A204.1 (cell line): ENCODE data around the gene WDR1.

Source experiments
- FAIRE-seq: peaks from 2 replicates; lab custom pipeline; 2012; peaks lifted over from hg19 to GRCh38; lab: Jason Lieb, UNC

Gene WDR1, protein sequence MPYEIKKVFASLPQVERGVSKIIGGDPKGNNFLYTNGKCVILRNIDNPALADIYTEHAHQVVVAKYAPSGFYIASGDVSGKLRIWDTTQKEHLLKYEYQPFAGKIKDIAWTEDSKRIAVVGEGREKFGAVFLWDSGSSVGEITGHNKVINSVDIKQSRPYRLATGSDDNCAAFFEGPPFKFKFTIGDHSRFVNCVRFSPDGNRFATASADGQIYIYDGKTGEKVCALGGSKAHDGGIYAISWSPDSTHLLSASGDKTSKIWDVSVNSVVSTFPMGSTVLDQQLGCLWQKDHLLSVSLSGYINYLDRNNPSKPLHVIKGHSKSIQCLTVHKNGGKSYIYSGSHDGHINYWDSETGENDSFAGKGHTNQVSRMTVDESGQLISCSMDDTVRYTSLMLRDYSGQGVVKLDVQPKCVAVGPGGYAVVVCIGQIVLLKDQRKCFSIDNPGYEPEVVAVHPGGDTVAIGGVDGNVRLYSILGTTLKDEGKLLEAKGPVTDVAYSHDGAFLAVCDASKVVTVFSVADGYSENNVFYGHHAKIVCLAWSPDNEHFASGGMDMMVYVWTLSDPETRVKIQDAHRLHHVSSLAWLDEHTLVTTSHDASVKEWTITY

DNA sequence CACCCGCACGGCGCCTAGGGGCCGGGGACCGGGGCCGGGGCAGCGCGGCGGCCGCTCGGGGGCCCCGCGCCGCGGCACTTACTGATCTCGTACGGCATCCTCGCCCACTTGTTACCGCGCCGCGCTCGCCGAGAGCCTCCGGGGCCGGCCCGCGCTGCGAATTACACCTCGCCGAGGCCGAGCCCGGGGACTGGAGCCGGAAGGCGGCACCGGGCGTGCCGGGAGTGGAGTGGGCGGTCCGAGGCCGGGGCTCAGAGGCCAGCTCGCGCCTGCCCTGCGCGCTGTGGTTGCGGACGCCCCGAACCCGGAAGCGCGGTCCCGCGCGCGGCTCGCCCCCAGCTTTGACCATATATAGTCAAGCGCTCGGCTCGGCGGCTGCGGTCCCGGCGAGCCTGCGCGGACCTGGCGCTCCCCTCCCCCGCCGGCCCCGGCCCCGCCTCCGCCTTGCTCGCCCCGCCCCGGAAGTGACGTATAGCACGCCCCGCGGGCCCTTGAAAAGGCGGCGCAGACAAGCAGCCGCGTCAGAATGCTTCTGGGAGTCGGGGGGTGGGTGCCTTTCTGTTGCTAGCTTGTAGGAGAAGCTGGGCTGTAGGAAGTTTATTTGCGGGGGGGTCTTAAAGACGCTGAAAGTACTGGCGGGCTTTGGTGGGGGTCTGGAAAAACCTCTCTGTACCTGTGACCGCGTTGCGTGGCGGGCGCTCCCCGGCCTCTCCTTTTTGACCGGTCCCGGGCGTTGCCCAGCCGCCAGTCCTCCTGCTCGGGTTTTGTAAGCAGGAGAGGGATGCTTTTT, at the start of gene WDR1:
TSS of gene WDR1 (minus strand) at position 231 of the 790 bp plus-strand sequence. CDS start at position 98, 133 bp downstream.
- no peak for FAIRE-seq

DNA sequence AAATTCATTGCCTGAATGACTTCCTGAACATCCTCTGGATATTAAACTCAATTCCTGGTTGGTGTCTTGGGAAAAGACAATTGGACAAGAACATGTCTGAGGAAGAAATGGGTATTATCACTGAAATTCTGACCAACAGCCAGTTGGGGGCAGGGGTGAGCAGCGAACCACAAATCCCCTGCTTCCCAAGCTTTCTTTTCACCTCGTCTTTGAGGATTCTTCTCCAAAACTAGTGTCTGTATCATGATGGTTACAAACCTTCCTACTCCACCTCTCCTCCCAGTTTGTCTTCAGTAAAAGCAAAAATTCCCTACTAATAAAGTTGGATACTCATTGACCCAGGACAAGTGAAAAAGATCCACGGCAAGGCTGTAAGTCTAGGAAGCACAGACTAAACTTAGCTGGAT, 48.3 kb upstream of the WDR1 start:
- FAIRE-seq: no peak

DNA sequence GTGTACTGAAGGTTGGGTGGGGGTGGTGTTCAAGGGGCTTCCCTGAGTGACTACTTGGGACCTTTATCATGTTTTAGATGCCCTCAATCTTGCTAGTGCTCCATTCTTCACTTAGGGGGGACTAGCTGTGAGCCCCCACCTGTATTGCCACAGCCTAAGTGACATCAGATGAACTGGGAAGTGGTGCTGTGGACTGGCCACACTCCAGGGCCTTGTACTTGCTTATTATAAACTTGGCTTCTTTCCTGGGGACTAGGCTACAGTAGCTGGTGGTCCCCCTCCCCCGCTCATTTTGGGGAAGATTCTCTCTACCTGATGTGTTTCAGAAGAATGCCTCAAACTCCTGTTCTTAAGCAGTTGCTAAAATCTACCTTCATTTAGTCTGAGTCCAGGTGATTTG, 46.7 kb upstream of the WDR1 start:
- no peak for FAIRE-seq

DNA sequence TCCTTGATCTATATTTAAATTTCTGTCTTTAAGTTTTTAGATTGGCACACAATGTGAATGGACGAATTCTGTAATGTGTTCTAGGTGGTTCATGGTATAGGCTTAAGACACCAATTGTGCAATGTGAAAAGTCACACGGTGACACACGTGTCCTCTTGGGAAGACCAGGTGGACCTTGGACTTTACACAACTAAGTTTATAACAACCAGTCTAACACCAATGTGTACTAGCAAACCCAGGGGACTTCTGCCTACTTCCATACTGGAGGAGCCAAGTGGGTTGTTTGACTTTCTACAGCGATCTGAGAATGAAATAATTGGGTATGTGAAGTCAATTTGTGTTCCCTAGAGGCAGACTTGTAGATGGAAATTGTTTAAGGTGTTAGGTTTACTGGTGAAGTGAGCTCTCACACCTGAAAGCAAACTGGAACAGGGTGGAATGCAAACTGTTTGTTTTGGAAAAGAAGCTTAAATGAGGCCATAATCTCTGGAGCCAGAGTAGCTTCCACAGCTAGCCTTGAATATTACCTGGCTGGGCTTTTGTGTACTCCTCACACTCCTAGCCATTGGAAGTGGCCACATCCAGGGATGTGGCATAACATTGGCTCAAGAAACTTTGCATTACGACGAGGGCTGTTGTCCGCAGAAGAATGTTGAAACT, 45.9 kb upstream of the WDR1 start:
- FAIRE-seq: no peak

DNA sequence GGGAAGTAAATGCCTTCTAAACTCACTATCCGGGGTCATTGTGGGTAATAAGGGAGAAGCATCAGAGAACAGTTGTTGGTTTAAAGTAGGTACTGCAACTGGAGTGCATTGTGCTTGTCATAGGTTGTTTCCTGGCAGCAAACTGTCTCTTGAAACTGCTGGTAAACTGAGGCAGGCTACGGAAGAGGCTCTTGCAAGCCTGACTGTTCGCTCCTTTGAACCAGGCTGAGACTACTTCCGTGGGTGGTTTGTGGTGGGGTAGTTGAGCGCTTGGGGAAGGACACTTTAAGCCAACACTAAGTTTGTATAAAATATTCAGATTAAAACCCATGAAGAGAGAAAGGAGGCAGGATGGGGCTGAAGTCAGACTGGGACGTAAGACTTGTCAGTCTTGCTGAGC, 45.2 kb upstream of the WDR1 start:
- FAIRE-seq: no peak

DNA sequence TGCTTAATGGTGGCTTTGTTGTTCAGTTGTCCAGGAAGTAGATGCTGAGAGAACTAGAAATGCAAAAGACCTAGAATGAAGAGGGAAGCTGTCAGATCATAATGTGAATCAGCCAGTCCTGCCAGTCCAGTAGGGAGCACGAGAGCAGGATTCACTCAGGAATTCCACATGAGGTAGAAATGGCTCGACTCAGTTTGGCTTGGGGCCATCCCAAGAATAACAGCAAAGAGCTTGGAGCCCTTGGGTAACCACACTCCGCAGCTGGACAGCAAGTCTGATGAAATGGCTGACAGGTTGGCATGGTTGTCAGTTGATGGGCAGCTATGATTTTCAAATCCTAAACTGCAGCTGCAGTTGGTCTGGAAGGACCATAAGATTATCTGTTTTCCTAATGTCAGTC, 44.5 kb upstream of the WDR1 start:
- no peak for FAIRE-seq

DNA sequence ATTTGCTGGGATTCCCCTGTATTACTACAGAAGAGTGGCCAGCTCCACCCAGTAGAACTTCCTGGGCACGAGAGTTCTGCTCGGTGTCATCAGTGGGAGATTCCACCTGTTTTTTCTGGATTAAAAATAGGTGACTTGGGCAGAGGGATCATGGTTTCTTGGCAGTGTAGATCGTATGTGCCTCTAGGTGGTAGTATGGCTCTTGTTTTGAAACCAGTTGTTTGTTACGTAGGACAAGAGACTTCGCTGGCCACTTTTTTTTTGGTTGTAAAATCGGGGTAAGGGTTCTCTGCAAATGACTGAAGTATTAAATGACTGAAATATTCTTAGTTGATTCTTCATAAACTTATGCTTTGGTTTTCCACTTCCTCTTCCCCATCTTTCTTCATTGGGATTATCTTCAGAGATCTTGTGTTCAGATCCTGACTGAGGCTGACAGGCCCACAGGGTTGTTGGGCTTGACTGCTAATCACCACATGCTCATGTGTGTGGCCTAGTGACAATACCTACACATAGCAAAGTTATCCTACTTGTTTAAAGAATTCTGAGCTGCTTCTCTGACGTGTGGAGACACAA, 43.8 kb upstream of the WDR1 start:
- FAIRE-seq: no peak

DNA sequence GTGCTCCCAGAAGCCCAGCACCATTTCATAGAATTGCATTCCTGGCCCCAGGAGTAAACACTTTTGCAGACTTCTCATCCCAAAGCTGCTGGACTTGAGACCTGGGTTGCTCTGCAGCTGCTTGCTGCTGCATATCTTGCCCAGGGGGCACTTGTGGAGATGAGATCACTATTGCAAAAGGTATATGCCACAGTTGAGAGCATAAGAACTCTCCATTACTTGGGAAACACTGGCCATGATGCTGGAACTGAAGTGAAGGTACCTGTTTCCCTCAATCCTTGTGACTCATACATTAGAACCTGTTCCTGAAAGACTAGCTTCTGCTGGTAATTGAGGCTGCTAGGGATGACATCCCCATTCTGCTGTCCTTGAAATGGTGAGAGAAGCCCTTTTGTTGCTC, 43.1 kb upstream of the WDR1 start:
- FAIRE-seq: no peak

DNA sequence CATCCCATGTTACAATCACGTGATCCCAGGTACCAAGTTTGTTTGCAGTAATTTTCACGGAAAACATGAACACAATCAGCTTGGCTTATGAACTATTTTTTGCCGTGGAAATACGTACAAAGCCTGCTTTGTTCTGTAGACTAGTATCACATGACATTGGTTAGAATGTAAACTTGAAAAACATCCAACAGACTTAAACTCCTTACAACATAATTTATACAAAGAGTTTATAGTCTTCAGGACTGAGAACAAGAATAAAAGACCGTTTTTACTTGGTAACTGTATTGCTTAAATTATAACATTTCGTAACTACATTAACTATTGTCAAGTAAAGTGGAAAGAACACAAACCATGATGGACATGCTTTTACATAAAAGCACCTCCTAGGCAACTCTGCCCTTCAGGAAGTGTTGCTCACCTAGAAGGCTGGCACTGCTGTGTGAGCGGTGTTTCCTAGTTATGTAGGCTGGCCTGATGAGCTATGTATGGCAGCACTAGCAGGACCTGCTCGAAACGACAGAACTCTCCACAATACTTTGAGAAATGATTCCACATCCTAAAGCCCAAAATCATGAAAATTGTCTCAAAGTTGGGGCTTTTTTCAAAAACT, 41.8 kb upstream of the WDR1 start:
- no peak for FAIRE-seq

DNA sequence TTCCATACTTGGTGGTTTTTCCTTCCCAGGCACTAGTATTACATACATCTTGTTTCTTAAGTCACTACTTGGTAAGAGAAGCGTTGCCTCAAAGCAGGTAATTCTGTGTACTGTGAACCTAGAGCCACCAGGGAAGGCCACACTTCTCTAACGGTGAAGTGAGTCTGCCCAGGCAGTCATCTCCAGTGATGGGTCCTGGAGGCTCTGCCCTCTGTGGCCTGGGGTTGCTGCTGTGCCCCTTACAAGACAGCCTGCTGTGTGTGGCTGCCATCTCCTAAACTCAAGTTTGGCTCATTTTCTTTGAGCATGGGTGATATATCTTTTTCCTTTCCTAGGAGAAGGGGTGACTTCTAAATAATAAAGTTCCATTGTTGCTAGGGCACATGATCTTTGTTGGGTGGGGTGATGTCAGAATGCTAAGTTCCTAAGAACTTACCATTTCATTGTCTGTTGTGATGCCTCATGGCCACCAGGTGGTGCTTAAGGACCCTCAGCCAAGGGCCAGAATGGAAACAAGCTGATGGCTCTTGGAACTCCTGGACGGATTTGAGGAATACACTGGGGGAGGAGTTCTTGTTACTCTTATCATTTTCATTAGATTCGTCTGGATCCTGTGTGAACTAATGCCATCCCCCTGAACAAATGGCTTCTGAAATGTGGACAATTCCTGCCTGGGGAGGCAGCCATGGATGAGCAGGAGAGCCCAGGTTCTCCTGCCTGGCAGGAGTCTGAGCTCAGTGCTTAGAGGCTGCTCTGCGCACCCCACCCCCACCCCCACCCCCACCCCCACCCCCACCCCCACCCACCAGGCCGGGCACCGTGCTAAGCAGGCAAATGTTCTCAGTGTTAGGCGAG, 41.1 kb upstream of the WDR1 start:
- FAIRE-seq: peak; percentile 29

DNA sequence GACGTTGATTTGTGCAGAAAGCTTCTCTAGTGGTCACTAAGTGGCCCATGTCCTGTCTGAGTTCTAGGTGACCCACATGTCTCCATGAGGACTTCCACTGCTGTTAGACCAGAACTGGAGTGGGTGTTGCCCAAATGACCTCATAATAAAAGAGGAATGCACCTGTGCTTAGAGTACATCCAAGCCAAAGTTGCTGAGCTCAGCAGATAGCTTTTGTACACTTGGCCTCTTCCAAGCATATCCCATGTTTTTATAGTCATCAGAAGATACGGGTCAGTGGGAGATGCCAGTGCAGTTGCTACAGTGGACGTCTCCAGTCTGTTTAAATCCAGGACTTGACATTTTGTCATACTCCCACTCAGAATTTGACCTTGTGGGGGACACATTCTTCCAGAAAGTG, 37.6 kb upstream of the WDR1 start:
- no peak for FAIRE-seq

DNA sequence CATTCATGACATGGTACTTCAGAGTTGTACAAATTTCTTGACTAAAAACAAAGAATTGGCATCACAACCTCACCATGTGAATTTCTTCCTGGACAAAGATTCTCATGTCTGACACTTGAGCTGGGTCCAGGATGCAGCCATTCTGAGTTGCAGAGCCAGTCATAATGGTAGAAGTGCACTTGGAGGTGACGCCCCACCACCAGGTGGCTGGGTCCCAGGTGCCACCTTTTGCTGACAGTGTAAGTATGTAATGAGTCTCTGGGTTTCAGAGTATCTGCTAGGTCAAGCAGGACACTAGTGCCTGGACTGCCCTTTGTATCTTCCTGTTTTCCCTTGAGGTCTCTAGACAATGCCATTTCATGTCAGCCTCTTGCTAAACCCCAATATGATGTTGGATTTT, 36.6 kb upstream of the WDR1 start:
- no peak for FAIRE-seq

DNA sequence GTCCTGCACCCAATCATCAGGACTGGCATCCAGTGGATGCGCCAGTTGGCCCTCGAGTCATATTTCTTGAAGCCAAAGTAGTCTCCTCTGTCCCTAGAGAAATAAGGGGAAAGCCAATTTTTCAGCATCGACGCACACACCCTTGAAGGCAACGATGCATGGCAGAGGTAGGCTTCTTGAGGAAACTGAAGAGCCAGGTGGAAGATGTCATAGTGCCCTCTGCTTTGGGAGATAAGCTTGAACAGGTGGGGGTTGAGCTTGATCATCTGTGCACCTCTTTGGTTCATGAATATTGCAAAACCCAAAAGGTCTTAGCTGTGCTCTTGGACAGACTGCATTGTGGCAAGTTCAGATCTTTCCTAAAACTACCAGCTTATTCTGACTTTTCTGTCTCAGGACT, 34.6 kb upstream of the WDR1 start:
- no peak for FAIRE-seq

DNA sequence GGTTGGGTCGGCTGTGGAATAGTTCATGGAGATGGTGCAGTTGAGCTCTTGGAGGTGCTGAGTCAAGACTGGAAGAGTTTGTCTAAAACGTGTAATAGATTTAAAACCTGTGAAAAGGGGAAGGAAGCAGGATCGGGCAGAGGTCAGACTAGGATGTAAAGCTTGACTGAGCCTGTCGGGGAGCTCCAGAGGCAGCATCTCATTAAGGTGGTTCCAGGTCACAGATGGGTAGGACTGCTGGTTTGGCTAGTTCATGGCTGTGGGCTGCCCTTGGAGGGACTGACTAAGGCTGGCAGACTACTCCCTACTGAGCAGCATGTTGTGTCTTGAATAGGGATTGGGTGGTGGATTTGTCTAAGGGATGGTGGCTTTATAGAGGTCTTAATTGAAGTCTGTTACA, 28.4 kb upstream of the WDR1 start:
- no peak for FAIRE-seq

DNA sequence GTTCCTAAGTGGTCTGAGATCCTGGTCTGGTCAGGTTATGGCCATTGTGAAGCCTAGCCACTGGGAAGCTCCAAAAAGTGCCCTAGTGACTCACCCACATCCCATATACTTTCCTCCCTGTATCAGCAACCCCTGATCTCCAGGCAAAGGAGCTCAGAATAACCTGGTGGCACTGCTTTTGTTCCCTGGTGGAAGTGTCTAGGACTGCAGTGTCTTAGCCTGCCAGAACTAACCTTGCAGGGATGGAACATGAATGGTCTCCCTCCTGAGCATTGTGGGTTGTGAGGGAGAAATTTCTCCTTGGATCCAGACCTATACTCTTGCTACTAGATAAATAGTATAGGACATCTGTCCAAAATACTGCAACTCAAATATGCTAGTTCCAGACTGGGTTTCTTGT, 27.9 kb upstream of the WDR1 start:
- no peak for FAIRE-seq

DNA sequence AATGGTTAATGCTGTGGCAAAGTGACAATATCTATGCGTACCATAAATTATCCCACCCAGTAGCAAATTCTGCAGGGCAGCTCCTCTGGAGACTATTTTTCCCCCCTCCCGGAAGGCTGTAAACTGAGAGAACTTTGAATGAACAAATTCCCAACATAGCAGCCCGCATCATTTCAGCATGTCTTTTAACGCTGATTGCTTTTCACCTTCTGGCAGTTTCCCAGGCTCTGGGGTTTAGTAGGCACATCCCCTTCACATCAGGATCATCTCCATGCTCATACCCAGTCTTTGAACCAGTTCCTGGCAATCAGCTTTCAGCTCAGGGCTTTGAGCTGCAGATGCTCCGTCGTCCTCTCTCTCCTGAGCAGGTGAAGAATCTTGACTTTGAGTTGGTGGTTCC, 26.6 kb upstream of the WDR1 start:
- no peak for FAIRE-seq

DNA sequence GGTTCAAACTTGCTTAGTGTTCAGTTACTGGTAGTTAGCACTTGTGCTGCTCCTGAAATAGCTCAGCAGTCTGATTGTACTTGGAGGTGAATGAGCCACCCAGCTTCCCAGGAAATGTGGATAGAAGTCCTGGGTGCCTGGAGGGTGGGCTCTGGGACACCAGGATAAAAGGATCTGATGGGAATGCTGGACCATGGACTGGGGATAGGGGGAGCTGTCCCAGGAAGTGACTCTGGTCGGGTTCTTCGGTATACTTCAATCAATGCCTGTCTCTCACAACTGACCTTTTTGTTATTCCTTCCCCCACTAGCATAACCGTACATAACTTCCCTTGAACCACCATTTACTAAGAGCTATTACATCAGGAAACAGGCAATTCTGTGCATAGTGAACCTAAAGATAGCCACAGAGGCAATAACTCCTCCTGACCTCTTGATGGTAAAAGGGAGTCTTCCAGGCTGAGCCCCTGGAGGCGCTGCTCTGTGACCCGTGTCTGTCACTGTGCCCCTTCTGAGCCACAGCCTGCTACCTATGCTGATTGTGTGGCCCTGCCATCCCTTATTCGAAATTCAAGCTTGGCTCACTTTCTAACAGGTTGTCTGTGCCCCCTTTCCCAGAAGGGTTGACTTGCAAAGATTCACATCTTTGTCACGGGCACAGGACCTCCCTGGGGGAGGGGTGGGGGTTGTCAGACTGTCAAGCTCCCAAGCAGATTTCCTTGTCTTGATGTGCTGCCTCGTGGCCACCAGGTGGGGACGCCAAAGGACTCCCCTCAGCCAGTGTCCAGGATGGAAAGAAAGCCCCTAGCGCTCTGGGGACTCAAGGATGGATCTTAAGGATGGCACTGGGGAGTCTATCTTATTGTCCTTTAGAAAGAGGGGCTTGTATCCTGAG, 24.5 kb upstream of the WDR1 start:
- FAIRE-seq: no peak

DNA sequence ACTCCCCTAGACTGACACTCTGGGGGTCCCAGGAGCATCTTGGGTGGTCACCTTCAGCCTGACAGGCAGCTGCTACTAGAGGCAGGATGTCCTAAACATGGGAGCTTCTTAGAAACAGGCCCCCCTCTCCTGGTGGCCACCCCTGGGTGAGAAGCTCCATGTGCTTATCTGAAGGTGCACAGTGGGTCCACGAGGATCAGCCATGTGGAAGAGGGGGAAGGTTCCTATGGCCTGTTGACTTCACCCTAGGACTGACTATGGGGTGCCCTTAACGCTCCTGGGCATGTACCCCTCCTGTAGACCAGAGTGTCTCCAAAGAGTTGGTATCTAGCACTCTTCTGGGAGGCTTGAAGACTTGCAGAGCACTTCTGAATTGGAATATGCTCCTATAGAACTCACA, 22.9 kb upstream of the WDR1 start:
- FAIRE-seq: no peak

DNA sequence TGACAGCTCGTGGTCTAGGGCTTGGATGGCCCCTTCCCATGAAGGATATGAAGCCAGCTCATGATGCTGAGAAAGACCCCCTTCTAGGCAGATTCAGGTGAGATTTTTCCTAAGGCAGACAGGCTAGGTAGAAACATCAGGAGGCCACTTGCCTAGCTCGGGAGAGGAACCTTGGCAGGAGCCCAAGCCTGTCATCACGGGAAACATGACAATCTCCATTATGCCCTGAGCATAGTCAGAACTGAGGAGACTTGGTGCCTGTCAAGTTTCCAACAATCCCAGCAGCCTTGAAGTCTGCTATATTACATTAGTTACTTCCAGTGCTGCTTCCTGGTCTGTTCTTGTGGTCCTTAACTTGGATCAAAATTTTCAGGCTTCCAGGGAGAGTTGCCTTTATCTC, 18.7 kb upstream of the WDR1 start:
- FAIRE-seq: no peak

DNA sequence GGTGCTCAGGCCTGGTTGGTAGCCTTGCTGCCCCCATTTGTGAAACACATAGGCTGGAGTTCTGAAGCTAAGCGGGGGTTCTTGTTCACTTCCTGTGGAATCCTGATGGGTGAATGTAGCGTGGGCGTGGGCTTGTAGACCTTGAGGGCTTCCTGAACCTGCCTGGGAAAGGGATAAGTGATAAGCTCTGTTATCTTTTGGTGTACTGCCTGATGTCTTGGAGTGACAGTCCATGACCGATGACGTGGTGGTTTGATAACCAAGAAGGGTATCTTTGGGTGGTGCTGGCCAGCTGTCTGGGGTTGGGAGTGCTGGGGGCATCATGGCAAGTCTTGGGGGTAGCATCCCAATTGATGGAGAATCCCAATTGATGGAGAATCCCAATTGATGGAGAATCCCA, 17.5 kb upstream of the WDR1 start:
- no peak for FAIRE-seq
